DMS53 (cell line): Measurements from ENCODE around the gene DOCK4.

Experiments used
- DNase-seq: peaks from one replicate; lab custom pipeline; 2025; lab: John Stamatoyannopoulos, UW

Gene DOCK4

GRCh38 chr7:112050250-112050881 lies 155.8 kb downstream of the DOCK4 start:
- DNase-seq, result no peak

DNA sequence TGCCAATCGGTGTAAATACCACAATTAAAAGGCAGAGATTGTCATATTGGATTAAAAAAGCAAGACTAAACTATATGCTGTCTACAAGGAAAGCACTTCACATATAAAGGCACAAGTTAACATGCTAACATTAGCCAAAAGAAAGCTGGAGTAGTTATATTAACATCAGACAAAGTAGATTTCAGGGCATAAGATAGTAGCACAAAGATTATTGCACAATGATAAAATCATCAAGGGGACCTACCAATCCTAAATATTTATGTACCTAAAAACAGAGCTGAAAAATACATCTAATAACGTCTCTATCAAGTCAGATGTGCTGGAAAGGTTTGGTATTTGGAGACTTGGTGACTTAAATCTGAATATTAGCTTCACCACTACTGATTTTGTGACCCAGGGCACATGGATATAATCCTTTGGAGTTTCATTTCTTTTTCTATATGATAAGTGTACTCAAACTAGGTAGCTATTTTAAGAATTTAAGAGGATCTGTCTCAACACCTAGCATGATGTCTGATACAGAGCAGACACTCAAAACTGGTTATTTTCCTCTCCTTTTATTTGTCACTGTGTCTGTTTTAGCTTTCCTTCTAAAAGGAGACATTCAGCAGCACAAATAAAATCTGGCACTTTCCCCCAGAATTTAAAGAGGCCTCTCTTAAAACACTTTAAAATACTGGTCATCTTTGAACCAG lies 156.5 kb downstream of the DOCK4 start:
- DNase-seq, result no peak

DNA sequence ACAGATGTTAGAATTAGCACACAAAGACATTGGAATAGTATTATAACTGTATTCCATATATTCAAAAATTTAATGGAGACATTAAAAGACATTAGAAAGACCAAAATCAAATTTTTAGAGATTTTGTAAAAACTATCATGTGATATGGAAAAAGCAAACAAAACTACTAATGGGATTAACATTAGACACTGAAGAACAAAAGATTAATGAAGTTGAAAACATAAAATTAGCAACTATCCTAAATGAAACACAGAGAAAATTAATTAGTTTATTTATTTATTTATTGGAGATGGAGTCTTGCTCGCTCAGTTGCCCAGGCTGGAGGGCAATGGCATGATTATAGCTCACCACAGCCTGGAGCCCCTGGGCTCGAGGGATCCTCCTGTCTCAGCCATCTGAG lies 158.8 kb downstream of the DOCK4 start:
- DNase-seq, result no peak

DNA sequence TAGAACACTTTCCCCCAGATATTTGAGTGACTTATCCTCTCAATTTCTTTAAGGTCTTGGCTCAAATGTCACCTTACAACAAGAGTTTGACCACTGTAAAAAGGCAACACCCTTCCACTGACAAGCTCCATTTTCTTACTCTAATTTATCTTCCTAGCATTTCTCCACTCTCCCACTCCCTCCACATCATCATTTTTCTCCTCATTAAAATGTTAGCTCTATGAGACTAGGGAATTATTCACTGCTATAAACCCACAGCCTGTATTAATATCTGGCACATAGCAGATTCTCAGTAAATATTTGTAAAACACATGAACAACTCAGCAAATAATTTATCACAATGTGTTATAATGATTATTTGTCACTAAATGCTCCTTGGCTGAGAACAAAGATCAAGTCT lies 161.0 kb downstream of the DOCK4 start:
- DNase-seq, result no peak

DNA sequence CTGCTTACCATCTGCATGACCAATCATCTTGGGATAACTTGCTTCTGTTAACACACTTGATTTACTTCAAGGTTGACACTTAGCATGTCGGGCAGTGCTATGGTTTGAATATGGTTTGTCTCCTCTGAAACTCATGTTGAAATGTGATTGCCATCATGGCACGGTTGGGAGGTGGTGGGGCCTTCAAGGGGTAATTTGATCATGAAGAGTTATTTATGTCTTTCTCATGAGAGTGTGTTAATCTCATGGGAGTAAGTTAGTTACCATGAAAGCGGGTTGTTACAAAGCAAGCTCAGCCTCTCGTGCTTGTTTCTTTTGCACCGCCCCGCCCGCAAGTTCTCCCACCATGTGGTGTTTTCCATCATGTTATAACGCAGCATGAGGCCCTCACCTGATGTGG lies 163.6 kb downstream of the DOCK4 start:
- DNase-seq, result no peak

- no peak for DNase-seq
These were observed 167.8 kb downstream of the DOCK4 start for GRCh38 chr7:112038353-112038752.

DNA sequence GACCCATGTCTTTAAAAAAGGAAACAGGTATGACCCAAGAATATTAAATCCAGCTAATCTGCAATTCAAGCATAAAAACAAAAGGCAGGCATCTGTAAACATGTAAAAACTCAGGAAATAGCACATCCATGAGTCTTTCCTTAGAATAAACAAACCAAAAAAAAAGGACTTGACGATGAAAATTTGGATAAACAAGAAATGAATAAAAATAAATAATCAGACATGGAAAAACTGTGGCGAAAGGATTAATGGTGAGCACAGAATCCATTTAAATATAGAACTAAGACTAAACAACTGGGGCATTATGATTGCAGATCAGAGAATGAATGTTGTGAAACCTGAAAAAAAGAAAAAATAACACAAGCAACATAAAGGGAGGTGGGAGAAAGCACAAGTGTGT lies 170.1 kb downstream of the DOCK4 start:
- DNase-seq, result no peak

DNA sequence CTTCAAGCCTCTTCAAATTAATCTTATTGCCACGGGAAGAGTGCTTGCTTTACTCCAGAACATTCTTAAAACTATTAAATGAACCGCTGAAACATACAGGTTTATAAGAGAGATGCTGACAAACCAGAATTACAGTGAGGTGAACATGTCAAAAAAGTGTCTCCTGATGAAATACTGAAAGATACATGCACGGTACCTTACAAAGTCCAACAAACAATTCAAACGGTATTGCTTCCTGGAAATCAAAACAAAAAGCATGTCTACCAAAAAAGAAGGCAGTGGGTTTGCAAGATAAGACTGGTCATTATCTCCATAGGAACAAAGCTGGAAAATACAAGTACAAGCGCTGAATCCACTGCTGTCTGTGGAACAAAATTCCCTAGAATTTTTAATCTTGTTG lies 174.5 kb downstream of the DOCK4 start:
- no peak for DNase-seq

- DNase-seq, result no peak
These were observed 180.6 kb downstream of the DOCK4 start for GRCh38 chr7:112025556-112025955.

DNA sequence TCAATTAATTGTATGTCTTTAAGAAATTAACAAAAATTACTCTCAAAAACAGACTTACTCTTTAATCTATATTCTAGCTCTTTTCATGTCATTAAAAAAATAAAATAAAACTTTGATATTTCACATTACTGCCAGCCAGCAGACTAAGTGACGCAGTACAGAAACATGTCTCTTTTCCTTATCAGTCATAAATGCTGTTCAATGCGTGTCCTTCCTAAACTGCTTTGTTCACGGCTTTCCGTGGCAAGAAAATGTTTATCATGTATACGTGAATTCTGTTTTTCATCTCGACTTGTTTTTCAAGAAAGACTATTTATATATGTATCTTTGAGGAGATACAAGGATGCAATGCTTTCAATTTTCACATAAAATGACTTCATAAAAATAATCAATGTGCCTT lies 182.4 kb downstream of the DOCK4 start:
- no peak for DNase-seq

GRCh38 chr7:112023282-112023681 lies 182.9 kb downstream of the DOCK4 start:
- no peak for DNase-seq

DNA sequence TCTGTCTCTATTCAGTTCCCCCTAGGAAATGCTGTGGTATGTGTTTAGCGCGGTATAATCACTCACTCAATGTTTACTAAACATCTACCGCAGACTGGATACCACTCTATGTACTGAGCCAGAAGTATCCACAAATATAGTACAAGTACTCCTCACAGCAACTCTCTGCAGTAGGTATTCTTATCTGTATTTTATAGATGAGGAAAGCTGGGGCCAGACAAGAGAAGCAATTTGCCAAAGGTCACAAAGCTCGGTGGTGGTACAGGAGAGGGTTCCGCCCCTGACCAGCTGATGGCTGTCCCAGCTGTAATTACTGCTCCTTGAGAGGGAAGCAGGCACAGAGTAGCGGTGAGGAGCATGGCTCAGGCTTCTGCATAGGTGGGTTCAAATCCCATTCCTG lies 184.1 kb downstream of the DOCK4 start:
- DNase-seq, result peak; percentile 35

DNA sequence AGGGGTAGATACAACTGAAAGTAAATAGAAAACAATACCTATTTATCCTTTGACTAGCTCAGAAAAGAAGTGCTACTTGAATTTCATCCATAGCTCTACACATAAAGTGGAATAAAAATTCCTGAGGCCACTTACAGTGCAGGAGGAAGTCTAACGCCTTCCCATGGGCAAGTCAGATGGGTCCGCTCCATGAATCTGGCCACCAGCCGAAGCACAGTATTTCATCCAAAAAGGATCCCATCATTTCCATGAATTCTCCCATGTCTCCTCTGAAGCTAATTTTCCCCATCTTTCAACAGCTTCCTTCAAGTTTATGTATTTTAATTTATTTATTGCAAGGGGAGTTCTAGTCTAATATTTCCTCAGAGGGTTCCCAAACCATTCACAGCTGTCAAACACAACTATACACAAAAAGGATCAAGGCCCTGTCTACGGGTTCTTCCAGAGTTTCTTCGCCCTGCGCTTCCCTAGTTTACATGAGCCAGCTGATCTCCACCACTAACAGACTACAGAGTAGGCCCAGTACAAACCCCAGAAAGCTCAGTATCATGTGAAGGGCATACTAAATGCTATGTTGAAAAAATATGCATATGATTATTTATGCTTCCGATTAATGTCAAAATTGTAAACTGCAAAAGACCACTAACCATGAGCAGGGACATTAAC lies 184.7 kb downstream of the DOCK4 start:
- no peak for DNase-seq

DNA sequence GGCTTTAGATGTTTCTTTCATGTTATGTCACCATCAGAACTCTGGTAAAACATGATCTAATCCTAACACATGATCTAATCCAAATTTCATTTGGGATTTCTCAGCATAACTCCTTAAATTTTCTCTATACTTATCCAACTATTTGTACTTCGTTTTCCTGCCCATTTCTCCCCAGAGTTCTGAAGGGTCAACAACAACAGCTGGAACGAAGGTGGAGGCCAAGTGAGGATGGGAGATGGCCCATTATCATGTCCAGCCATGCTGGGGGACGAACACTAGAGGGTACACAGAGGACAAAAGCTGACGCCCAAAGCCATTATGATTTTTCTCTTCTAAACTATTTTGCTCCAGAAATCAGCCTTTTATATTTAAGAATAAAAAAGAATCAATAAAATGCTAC lies 185.4 kb downstream of the DOCK4 start:
- DNase-seq, result no peak

DNA sequence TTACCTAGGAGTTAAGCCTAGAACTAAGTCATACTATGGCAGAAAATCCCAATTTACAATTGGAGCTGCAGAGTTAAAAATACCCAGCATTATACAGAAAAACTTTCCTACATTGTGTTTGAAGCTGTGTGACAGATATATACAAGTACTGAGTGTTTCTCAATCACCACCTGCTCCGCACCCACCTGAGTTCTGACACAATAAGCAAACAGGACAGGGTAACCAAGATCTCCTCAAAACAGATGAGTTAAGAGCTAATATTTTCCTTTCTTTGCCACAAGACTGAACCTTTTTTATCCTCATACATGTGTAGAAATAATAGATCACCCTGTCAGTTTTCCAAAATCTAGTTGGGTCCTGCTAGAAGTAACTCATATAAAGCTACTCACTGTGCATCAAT lies 186.3 kb downstream of the DOCK4 start:
- DNase-seq, result peak; percentile 28

GRCh38 chr7:112018305-112019030 lies 187.7 kb downstream of the DOCK4 start:
- DNase-seq, result no peak

DNA sequence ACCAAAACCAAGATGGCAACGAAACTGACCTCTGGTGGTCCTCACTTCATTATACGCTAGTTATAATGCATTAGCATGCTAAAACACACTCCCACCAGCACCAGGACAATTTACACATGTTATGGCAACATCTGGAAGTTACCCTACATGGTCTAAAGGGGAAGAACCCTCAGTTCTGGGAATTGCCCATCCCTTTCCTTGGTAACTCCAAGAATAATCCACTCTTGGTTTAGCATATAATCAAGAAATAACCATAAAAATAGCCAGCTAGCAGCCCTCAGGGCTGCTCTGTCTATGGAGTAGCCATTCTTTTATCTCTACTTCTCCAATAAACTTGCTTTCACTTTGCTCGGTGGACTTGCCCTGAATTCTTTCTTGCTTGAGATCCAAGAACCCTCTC lies 191.1 kb downstream of the DOCK4 start:
- DNase-seq, result no peak

GRCh38 chr7:112014347-112014746 lies 191.9 kb downstream of the DOCK4 start:
- no peak for DNase-seq

DNA sequence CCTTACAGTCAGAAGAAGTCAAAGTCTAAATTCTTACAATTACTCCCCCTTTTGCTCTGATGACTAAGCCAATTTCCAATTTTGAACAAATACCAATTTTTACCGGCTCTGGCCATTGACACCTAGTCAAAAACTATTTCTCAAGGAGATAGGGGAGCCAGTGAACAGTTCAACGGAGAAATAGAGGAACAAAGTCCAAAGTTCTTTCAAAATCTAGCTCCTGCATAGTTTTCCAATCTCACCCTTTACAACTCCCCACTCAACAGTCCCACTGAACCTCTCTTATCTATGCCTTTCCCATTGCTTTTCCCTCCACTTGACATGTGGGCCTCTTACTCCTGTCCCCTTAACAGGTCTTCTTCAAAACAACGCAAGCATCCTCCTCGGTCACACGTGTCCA lies 192.9 kb downstream of the DOCK4 start:
- DNase-seq, result no peak

DNA sequence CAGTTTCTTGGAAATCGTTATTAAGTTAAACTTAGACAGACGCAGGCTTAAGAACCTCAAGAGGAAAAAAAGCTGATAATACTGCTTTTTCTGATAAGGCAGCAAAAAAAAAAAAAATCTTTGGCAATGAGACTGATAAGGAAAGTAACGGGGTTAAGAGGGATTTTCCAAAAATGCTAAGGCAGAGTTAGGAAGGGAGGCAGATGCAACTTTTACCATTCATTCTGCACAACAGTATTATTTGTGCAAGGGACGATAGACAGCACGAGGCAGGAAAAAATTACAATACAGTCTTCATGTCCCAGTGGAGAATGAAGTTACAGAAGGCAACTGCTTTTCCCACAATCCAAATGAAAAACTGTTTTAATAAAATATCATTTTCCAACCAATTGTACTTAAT lies 194.0 kb downstream of the DOCK4 start:
- DNase-seq, result no peak

DNA sequence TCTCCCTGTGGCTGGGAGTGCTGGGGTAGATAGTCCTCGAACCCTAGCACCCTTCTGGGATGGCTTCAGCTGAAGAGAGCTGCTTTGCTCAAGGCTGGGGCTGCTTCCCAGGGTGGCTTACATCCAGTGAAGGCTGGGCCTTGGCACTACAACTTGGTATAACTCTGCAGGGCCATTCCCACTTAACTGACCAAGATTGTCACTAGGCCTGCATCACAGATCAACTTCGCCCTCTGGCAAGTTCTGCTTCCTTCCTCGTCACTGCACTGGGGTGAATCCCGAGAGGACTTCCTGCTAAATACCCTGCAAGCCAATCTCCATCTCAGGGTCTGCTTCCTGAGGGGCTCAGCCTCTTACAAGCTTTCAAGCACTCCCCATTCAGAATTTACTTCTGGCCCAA lies 195.2 kb downstream of the DOCK4 start:
- no peak for DNase-seq

GRCh38 chr7:112010109-112010508 lies 196.1 kb downstream of the DOCK4 start:
- DNase-seq, result no peak

DNA sequence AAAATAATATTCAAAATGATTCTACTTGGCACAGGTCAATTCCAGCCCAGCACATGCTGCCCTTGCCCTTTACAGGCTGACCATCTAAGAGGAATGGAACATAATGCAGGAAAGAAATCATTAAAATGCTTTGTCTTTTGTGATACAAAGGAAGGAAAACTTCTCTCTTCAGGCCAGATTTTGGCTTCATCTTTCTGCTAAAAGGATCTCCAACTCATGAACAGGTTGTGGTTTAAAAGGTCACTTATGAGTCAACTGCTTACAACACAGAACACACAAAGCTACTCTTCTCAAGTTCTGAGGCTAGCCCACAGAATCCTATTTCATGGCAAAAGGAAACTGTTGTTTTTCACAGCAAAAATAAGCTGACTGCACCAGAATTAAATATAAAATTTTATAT lies 197.1 kb downstream of the DOCK4 start:
- peak; percentile 48 for DNase-seq
